HCT116 (cell line): ENCODE results near the gene CTNNB1.

ENCODE experiments used
- CTCF ChIP-seq, 3 experiments: fragments of 200-600 bp in 1 of 3; sonication (generic) in 1 of 3; IDR thresholded peaks in 2 of 3; conservative IDR thresholded peaks in 1 of 3; 2 replicates each; pipeline ENCODE4 v1.5.1; 2012 to 2017; ENCODE audit warnings: low read depth in 2 of 3, low read length in 2 of 3, antibody characterized with exemption in 1 of 3, borderline replicate concordance in 1 of 3, control low read depth in 1 of 3, mild to moderate bottlenecking in 1 of 3, mixed read lengths in 1 of 3, mixed run types in 1 of 3, moderate library complexity in 1 of 3; ENCODE audit not compliant: insufficient read depth in 1 of 3
- MAX ChIP-seq: IDR thresholded peaks from 2 replicates; pipeline ENCODE4 v1.6.1; 2012
- POLR2A ChIP-seq: IDR thresholded peaks from 2 replicates; pipeline ENCODE4 v1.7.0; 2011; ENCODE audit warnings: borderline replicate concordance; ENCODE audit not compliant: insufficient read depth, insufficient read length; ENCODE audit errors: extremely low read depth
- POLR2AphosphoS5 ChIP-seq: IDR thresholded peaks from 2 replicates; pipeline ENCODE4 v1.6.1; 2011; ENCODE audit warnings: mild to moderate bottlenecking, low read depth, low read length, moderate library complexity
- REST ChIP-seq: IDR thresholded peaks from 2 replicates; pipeline ENCODE4 v1.6.1; 2012; ENCODE audit warnings: low read depth
- SRF ChIP-seq: IDR thresholded peaks from 2 replicates; pipeline ENCODE4 v1.6.1; 2012; ENCODE audit warnings: low read depth
- YY1 ChIP-seq: IDR thresholded peaks from 2 replicates; pipeline ENCODE4 v1.6.1; 2011; ENCODE audit warnings: low read length, low read depth, moderate library complexity, mild to moderate bottlenecking; ENCODE audit not compliant: insufficient replicate concordance; ENCODE audit errors: extremely low read depth

GRCh38 chr3:41258239-41258800, 59.0 kb downstream of the CTNNB1 start:
- TF ChIP-seq REST, result no peak
- TF ChIP-seq YY1, result no peak
- TF ChIP-seq POLR2AphosphoS5, result no peak
- no peak for TF ChIP-seq POLR2A
- TF ChIP-seq CTCF (IDR thresholded peaks at IDR 0.05 in 2 of 3, conservative IDR thresholded peaks at IDR 0.05 in 1 of 3; ENCODE audit: borderline replicate concordance in 1 of 3, insufficient read depth in 1 of 3, low read depth in 2 of 3, low read length in 2 of 3), result no peak
- no peak for TF ChIP-seq MAX
- no peak for TF ChIP-seq SRF
